OCI-LY7 (cell line): Measurements from ENCODE around the gene PTP4A2. TPM values are rescaled to one million over a fixed set of nuclear protein-coding genes. Genes with fewer than 3 reads are reported as not detected.

Source experiments
- BruUV-seq: library from RNA; stranded (reverse); fragments of 400-500 nt; replicated peaks from 2 replicates; lab custom pipeline; 2021; lab: Mats Ljungman, UMichigan
- CTCF ChIA-PET: fragments of 300-600 bp; sonication (Branson Sonifier 250); formaldehyde crosslinking; loops from one replicate; lab custom pipeline; 2022; ENCODE audit warnings: antibody characterized with exemption; ENCODE audit not compliant: unreplicated experiment; lab: Charles Lee
- POLR2A ChIA-PET: fragments of 300-600 bp; sonication (Branson Sonifier 250); formaldehyde crosslinking; loops from one replicate; lab custom pipeline; 2022; ENCODE audit warnings: antibody characterized with exemption; lab: Charles Lee
- DNase-seq: peaks from one replicate; pipeline ENCODE4 v3.0.0-alpha.2; 2015; ENCODE audit warnings: low spot score
- H2AFZ ChIP-seq: fragments of 200-600 bp; sonication (generic), shearing (Covaris generic); 2 replicates; pipeline ENCODE4 v1.6.1; 2014; ENCODE audit warnings: mild to moderate bottlenecking, antibody characterized with exemption, low read length, moderate library complexity
- H3K27ac ChIP-seq: fragments of 200-600 bp; sonication (generic); 2 replicates; pipeline ENCODE4 v1.5.1; 2014; ENCODE audit warnings: mixed run types, low read depth, mild to moderate bottlenecking, moderate library complexity, low read length, inconsistent platforms; ENCODE audit not compliant: poor library complexity, severe bottlenecking
- H3K36me3 ChIP-seq: fragments of 200-600 bp; sonication (generic); 2 replicates; pipeline ENCODE4 v1.6.1; 2014; ENCODE audit warnings: mild to moderate bottlenecking, antibody characterized with exemption, low read length, moderate library complexity, mixed read lengths; ENCODE audit not compliant: insufficient read depth
- H3K4me1 ChIP-seq: fragments of 200-600 bp; sonication (generic); 2 replicates; pipeline ENCODE4 v1.5.1; 2014; ENCODE audit warnings: mild to moderate bottlenecking, low read length; ENCODE audit not compliant: insufficient read depth, poor library complexity, severe bottlenecking
- H3K4me2 ChIP-seq: fragments of 200-600 bp; sonication (generic); 2 replicates; pipeline ENCODE4 v1.6.1; 2014; ENCODE audit warnings: mild to moderate bottlenecking, low read length
- H3K4me3 ChIP-seq: fragments of 200-600 bp; sonication (generic); 2 replicates; pipeline ENCODE4 v1.5.1; 2014; ENCODE audit warnings: mild to moderate bottlenecking, low read depth, low read length; ENCODE audit not compliant: poor library complexity, severe bottlenecking
- H3K79me2 ChIP-seq: fragments of 200-600 bp; sonication (generic); 2 replicates; pipeline ENCODE4 v1.6.1; 2016; ENCODE audit warnings: low read depth, mild to moderate bottlenecking, low read length, moderate library complexity, mixed read lengths; ENCODE audit not compliant: insufficient read depth
- H3K9me2 ChIP-seq: fragments of 200-600 bp; sonication (generic); 2 replicates; pipeline ENCODE4 v1.6.1; 2016; ENCODE audit warnings: mild to moderate bottlenecking, low read length, mixed read lengths; ENCODE audit not compliant: insufficient read depth
- H3K9me3 ChIP-seq: fragments of 200-600 bp; sonication (generic); 2 replicates; pipeline ENCODE4 v1.6.1; 2014; ENCODE audit warnings: mild to moderate bottlenecking, mixed run types, low read length, mixed read lengths
- H4K20me1 ChIP-seq: fragments of 200-600 bp; sonication (generic); 2 replicates; pipeline ENCODE4 v1.6.1; 2014; ENCODE audit warnings: mild to moderate bottlenecking, antibody characterized with exemption, low read length, moderate library complexity, mixed read lengths; ENCODE audit not compliant: insufficient read depth
- CTCF ChIP-seq: fragments of 200-600 bp; sonication (generic); conservative IDR thresholded peaks from 2 replicates; pipeline ENCODE4 v1.5.1; 2014; ENCODE audit warnings: mild to moderate bottlenecking, antibody characterized with exemption, low read length, moderate library complexity, mixed read lengths
- EZH2phosphoT487 ChIP-seq: fragments of 200-600 bp; sonication (generic); IDR thresholded peaks from 2 replicates; pipeline ENCODE4 v1.6.1; 2018; ENCODE audit warnings: low read depth, borderline replicate concordance, mild to moderate bottlenecking, mixed run types, antibody characterized with exemption, low read length, moderate library complexity, mixed read lengths
- intact Hi-C: fragments of 100-400 bp; cut with micrococcal nuclease; formaldehyde crosslinking; loops from one replicate; pipeline ENCODE4 v1.10.0; 2022; ENCODE audit not compliant: unreplicated experiment
- total RNA-seq, 2 experiments: library from RNA; depleted of rRNA in 1 of 2; stranded (reverse); fragments of >200 nt in 1 of 2; shearing (Covaris generic) in 1 of 2; gene quantifications; 2 replicates each; pipeline ENCODE4 v1.2.3, GENCODE V29; 2014 to 2022

Gene PTP4A2
- total RNA-seq, 2 experiments from 2014 or later: 196 to 208 TPM

DNA sequence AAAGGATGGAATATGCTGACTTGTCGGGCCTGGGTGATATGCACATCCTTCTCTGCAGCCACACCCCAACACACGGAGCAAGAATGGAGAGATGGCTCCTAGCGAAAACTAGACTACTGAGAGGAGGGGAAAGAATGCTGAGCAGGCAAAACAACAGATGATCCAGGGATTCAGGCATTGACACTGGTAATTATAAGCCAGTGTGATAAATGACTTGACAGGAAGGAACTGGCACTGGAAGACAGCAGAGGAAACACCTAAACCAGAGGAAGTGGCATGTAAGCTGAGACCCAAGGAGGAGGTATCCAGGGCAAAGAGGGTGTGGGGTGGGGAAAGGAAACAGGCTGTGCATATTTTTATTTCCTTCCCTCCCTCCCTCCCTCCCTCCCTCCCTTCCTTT, 43.8 kb upstream of the PTP4A2 start:
- Histone ChIP-seq H3K36me3 (no peaks in the 10 kb centered on the region), H2AFZ (peak overlapping the region; percentile 96; the same call in 1 of the 2 replicates), H4K20me1 (no peaks in the 10 kb centered on the region), H3K4me2 (peak overlapping the region; percentile 62), H3K27ac (peak overlapping the region; percentile 40), H3K9me3 (peaks cover 8% of the 10 kb centered on the region; the same call in 1 of the 2 replicates), H3K79me2 (no peaks in the 10 kb centered on the region), H3K4me1 (peaks cover 59% of the 10 kb centered on the region), H3K4me3 (no peak overlapping the region), H3K9me2 (no peaks in the 10 kb centered on the region)
- ChIA-PET CTCF (no interaction called here), POLR2A (interaction anchor here (0.5 to 1.1 kb wide), 5 partner anchors 9 to 354 kb away, joined by 3 to 6 read pairs (median 4); no protein-coding TSS in a partner anchor)
- no peak for TF ChIP-seq CTCF
- no peak for TF ChIP-seq EZH2phosphoT487
- peak; percentile 58 for DNase-seq
- no TSS peak for BruUV-seq
- intact Hi-C loops: no loop called here

DNA sequence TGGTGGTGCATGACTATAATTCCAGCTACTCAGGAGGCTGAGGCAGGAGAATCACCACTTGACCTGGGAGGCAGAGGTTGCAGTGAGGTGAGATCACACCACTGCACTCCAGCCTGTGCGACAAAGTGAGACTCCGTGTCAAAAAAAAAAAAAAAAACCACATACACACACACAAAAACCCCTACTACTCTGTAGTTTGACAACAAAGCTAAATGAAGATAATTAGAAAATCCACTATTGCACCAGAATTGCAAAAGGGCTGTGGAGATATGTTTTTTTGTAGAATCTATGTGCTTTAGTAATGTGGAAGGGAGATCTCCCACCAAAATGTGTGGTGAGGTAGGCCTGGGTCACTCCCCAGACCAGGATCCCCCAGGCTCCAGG, 43.3 kb upstream of the PTP4A2 start:
- Histone ChIP-seq H3K9me2 (no peaks in the 10 kb centered on the region), H3K79me2 (no peaks in the 10 kb centered on the region), H4K20me1 (no peaks in the 10 kb centered on the region), H3K27ac (peak overlapping the region; percentile 40), H2AFZ (peak overlapping the region; percentile 96), H3K9me3 (peaks cover 8% of the 10 kb centered on the region; the same call in 1 of the 2 replicates), H3K4me3 (no peak overlapping the region), H3K4me2 (peak overlapping the region; percentile 62), H3K36me3 (no peaks in the 10 kb centered on the region), H3K4me1 (peaks cover 54% of the 10 kb centered on the region)
- intact Hi-C loops: no loop called here
- no TSS peak for BruUV-seq
- DNase-seq: no peak
- TF ChIP-seq EZH2phosphoT487 (no peak), CTCF (no peak)
- POLR2A ChIA-PET: interaction anchor here (1.1 to 1.2 kb wide), 2 partner anchors 10 to 22 kb away, joined by 3 to 6 read pairs; no protein-coding TSS in a partner anchor
- CTCF ChIA-PET: no interaction called here

DNA sequence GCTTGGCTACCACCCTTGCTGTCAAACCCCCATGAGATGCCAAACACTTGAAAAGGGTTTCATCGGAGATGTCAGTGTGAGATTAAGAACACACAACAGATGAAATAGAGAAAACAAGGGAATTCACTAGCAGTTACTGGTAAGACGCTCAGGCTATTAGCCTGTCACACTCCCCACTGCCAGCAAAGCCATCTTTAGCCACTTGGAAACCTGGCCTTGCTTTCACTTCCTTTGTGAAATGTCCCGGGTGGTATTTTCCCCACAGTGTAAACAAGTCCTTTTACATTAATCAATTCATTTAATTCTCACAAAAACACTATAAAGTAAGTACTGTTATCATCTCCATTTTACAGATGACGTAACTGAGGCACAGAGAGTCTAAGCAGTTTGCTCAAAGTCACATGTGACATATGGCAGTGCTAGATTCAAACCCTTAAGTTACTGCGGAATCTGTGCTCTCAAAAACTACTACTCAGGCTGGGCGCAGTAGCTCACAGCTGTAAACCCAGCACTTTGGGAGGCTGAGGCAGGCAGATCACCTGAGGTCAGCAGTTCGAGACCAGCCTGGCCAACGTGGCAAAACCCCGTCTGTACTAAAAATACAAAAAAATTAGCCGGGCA, 42.8 kb upstream of the PTP4A2 start:
- Histone ChIP-seq H3K4me1 (peaks cover 49% of the 10 kb centered on the region), H3K4me2 (peak overlapping the region; percentile 62), H2AFZ (peak overlapping the region; percentile 96), H3K79me2 (no peaks in the 10 kb centered on the region), H3K9me2 (no peaks in the 10 kb centered on the region), H3K36me3 (no peaks in the 10 kb centered on the region), H3K9me3 (peaks cover 8% of the 10 kb centered on the region; the same call in 1 of the 2 replicates), H3K4me3 (peak overlapping the region; percentile 24), H4K20me1 (no peaks in the 10 kb centered on the region), H3K27ac (peak overlapping the region; percentile 40)
- CTCF ChIA-PET: no interaction called here
- POLR2A ChIA-PET: interaction anchor here (1.0 to 1.2 kb wide), 3 partner anchors 10 to 24 kb away, joined by 3 to 6 read pairs (median 5); no protein-coding TSS in a partner anchor
- BruUV-seq: no TSS peak
- TF ChIP-seq EZH2phosphoT487: no peak
- no peak for TF ChIP-seq CTCF
- intact Hi-C loops: no loop called here
- peak; percentile 53 for DNase-seq
